ENCODE data around the gene CDKN1C. TPM values are rescaled to one million over a fixed set of nuclear protein-coding genes. Genes with fewer than 3 reads are reported as not detected.

The CDKN1C gene
- total and polyA plus RNA-seq, 12 donors: 17.7 to 817 (median 321) TPM

- no peak for DNase-seq
- intact Hi-C loops (cut with DNase I): no loop called here
- no peak for TF ChIP-seq POLR2A (IDR thresholded peaks at IDR 0.05)
- TF ChIP-seq, protein P1, sequence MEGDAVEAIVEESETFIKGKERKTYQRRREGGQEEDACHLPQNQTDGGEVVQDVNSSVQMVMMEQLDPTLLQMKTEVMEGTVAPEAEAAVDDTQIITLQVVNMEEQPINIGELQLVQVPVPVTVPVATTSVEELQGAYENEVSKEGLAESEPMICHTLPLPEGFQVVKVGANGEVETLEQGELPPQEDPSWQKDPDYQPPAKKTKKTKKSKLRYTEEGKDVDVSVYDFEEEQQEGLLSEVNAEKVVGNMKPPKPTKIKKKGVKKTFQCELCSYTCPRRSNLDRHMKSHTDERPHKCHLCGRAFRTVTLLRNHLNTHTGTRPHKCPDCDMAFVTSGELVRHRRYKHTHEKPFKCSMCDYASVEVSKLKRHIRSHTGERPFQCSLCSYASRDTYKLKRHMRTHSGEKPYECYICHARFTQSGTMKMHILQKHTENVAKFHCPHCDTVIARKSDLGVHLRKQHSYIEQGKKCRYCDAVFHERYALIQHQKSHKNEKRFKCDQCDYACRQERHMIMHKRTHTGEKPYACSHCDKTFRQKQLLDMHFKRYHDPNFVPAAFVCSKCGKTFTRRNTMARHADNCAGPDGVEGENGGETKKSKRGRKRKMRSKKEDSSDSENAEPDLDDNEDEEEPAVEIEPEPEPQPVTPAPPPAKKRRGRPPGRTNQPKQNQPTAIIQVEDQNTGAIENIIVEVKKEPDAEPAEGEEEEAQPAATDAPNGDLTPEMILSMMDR (IDR thresholded peaks at IDR 0.05): no peak
- WGBS, 4 donors: 83 to 92% (median 88%) methylated on average over 10 to 21 of the region's 21 CpGs
- H3K4me1 ChIP-seq (replicated peaks in 1 of 2): no peaks in the 10 kb centered on the region
- no peaks in the 10 kb centered on the region for H3K9me3 ChIP-seq (replicated peaks in 1 of 3)
- H3K4me3 ChIP-seq: no peak overlapping the region
- no peak overlapping the region for H3K27ac ChIP-seq
- H3K36me3 ChIP-seq (replicated peaks in 1 of 2): peaks cover 0 to 8% of the 10 kb centered on the region in 2 donors
- no peaks in the 10 kb centered on the region for H3K27me3 ChIP-seq
Measured at GRCh38 chr11:2847561-2847960, 38.0 kb downstream of the CDKN1C start.

DNA sequence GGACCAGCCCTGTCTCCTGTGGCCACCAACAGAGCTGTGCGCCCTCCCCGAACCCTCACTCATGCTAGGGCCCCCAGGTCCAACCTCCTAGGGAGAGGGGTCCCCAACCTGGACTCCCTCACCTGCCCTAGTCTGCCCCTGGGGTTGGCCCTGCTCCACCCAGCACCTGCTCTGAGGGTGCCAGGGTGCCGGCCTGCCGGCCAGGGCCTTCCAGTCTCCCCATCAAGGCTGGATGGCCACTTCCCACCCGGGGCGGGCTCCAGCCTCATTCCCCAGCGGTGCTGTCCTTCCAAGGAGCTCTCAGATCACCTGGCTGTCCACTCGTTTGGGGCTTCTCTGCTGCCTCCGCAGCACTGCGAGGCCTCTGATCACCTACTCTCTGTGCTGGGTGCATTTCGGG is 39.1 kb downstream of the CDKN1C start:
- Histone ChIP-seq H3K9me3 (replicated peaks in 1 of 3) (no peaks in the 10 kb centered on the region), H3K4me3 (no peak overlapping the region), H3K36me3 (replicated peaks in 1 of 2) (peaks cover 0 to 8% of the 10 kb centered on the region in 2 donors), H3K27ac (no peak overlapping the region), H3K27me3 (no peaks in the 10 kb centered on the region), H3K4me1 (replicated peaks in 1 of 2) (no peaks in the 10 kb centered on the region)
- TF ChIP-seq, protein P1 (IDR thresholded peaks at IDR 0.05): no peak
- no peak for TF ChIP-seq POLR2A (IDR thresholded peaks at IDR 0.05)
- DNase-seq: no peak
- 93 to 98% (median 95%) methylated on average over 9 to 11 of the region's 11 CpGs for WGBS, 4 donors
- intact Hi-C loops (cut with DNase I): no loop called here

DNA sequence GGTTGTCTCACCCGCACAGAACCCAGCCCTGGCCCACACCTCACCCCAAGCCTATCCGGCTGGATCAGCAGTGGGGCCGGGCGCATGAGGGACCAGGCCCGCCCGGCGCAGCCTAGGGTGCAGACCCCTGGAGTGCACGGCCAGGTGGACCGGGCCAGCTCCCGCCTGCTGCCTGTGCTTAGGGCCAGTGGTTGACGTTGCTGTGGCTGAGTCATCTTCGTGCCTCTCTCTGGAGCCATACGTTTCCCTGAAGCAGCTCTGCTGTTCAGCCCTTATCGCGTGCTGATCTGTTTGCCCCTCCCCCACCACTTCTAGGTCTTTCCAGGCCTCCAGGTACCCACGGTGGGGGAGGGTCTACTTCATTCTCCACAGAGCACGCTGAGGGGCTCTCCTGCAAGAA is 39.5 kb downstream of the CDKN1C start:
- no peaks in the 10 kb centered on the region for H3K9me3 ChIP-seq (replicated peaks in 1 of 3)
- intact Hi-C loops (cut with DNase I): no loop called here
- peak in 1 of 7 donors; percentile 32 for DNase-seq
- H3K36me3 ChIP-seq (replicated peaks in 1 of 2): peaks cover 0 to 8% of the 10 kb centered on the region in 2 donors
- 46 to 84% (median 80%) methylated on average over 3 to 17 of the region's 17 CpGs for WGBS, 4 donors
- no peaks in the 10 kb centered on the region for H3K4me1 ChIP-seq (replicated peaks in 1 of 2)
- H3K4me3 ChIP-seq: no peak overlapping the region
- TF ChIP-seq, protein P1 (IDR thresholded peaks at IDR 0.05): no peak
- TF ChIP-seq POLR2A (IDR thresholded peaks at IDR 0.05): no peak
- no peaks in the 10 kb centered on the region for H3K27me3 ChIP-seq
- H3K27ac ChIP-seq: no peak overlapping the region

DNA sequence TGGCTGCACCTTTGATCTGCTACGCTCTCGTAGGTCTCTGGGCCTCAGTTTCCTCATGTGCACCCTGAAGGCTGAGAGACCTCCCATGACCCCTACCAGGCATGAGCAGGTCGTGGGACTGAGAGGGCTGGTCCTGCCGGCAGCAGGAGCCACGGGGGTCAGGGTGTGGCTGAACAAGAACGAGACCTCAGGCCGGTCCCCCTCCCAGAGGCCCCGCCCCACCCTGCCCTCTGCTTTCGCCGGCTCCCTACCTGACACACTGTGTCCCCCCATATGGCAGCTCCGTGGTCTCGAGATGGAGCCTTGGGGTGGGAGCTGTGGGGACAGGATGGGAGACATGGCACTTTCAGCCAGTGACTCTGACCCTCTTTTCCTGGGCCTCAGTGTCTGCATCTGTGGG is 40.6 kb downstream of the CDKN1C start:
- intact Hi-C loops (cut with DNase I): no loop called here

More for the DNA sequence above, 40.6 kb downstream of the CDKN1C start:
- Histone ChIP-seq H3K4me1 (replicated peaks in 1 of 2) (no peaks in the 10 kb centered on the region), H3K9me3 (replicated peaks in 1 of 3) (no peaks in the 10 kb centered on the region), H3K36me3 (replicated peaks in 1 of 2) (peaks cover 0 to 8% of the 10 kb centered on the region in 2 donors), H3K27ac (no peak overlapping the region), H3K4me3 (no peak overlapping the region), H3K27me3 (no peaks in the 10 kb centered on the region)
- no peak for TF ChIP-seq POLR2A (IDR thresholded peaks at IDR 0.05)
- TF ChIP-seq, protein P1 (IDR thresholded peaks at IDR 0.05): no peak
- DNase-seq: no peak
- WGBS, 4 donors: 72 to 100% (median 94%) methylated on average over 2 to 12 of the region's 12 CpGs

Measured in adrenal gland (tissue), 12 donors.